ENCODE data around the gene IGF1R. TPM values are rescaled to one million over a fixed set of nuclear protein-coding genes. Genes with fewer than 3 reads are reported as not detected.

Gene IGF1R
- total RNA-seq, 1 experiment from 2014 or later, result 14.2 TPM

- DNase-seq (ENCODE audit: low read depth), result no peak
Observed at GRCh38 chr15:98725874-98726273, 77.5 kb downstream of the IGF1R start.

DNA sequence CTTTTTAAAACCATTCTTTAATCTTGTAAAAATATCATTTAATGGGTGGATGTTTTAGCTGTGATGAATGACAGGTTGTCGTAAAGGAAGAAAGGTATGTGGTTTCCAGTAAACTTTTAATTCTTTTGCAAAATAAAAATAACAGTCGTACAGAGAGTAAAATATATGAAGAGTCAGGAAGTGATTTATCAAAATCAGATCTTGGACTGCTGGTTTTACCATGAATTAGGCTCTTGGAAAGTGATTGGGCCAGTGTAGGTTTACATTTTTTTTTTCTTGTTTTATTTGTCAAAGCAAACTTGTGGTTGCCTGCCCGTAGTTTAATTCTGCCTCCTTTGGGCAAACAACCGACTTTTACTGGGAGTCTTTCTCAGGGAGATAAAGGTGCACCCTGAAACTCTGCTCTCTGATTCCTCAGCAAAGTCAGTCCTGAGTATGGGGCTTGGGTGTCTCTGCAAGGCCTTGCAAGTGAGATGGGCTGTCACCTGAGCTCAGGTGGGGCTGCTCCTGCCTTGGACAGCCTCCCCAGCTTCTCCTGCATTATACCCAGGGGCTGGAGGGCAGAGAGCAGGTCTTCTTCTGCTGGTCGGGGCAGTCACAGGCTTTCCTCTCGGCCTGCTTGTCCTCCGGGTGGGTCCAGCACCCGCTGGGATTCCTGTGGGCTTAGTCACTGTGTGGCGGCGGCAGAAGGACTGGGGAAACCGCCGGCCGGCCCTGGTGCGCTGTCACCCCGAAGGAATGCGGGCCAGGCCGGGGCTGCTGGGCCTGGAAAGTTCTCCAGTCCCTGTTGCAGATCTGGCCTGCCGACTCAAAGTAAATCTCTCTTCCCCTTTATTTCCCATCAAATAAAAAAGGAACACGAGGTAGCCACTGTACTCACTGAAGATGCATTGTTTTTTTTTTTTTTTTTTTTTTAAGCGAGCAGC is 79.0 kb downstream of the IGF1R start:
- peak; percentile 97 for DNase-seq (ENCODE audit: low read depth)

DNA sequence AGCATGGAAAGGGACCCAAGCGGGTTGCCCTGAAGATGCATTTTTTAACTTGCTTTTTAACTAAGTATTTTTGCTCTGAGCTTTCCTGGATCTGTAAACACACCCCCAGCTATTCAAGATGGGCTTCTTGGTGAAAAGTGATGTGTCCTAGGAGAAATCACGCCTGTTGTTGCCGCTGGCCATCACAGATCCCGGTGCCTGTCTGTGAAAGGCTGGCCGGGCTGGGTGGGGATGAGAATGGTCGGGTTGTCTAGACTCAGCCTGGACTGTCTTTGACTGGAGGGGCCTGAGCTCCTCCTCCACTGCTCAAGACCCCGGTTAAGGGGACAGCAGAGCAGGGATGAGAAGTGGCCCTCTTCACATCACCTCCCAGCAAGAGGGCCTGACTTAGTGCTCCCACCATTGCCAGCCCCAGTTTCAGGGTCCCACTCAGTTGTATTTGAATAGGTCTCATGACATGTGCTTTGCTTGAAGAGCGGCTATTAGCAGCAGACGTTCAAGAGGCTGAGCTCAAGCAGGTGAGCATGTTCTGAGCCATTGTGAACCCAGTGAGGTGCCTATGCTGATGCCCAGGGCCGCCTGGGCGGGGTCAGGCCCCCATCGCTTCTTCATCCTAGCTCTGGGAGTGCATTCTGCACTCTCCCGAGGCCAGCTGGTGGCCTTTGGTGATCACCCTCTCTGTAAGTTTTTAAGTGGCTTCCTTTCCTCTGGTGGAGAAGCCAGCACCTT is 79.9 kb downstream of the IGF1R start:
- peak; percentile 19 for DNase-seq (ENCODE audit: low read depth)

GRCh38 chr15:98728811-98729160 is 80.4 kb downstream of the IGF1R start:
- no peak for DNase-seq (ENCODE audit: low read depth)

GRCh38 chr15:98729446-98730042 is 81.2 kb downstream of the IGF1R start:
- DNase-seq (ENCODE audit: low read depth), result no peak

- no peak for DNase-seq (ENCODE audit: low read depth)
Observed at GRCh38 chr15:98730860-98731711, 82.7 kb downstream of the IGF1R start.

- no peak for DNase-seq (ENCODE audit: low read depth)
Observed at GRCh38 chr15:98731712-98732450, 83.5 kb downstream of the IGF1R start.

- no peak for DNase-seq (ENCODE audit: low read depth)
Observed at GRCh38 chr15:98733098-98733497, 84.8 kb downstream of the IGF1R start.

GRCh38 chr15:98734466-98735199 is 86.3 kb downstream of the IGF1R start:
- DNase-seq (ENCODE audit: low read depth), result no peak

DNA sequence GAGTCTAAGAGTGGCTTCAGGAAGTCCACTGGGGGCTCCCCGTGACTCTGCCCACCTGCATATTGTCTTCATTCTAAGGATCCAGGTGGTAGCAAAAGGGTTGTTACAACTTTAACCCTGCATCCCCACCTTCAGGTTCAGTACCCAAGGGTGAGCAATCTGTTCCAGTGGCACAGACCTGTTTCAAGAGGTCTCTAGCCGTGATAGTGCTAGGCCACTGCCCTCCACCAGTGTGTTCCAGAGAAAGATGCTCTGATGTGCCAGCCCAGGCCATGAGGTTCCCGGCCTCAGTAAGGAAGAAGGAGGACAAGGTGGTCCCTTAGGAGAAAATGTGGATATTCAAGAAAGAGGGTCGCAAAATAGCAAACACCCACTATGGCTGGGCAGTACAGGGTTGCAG is 87.0 kb downstream of the IGF1R start:
- no peak for DNase-seq (ENCODE audit: low read depth)

- no peak for DNase-seq (ENCODE audit: low read depth)
Observed at GRCh38 chr15:98735895-98736617, 87.7 kb downstream of the IGF1R start.

DNA sequence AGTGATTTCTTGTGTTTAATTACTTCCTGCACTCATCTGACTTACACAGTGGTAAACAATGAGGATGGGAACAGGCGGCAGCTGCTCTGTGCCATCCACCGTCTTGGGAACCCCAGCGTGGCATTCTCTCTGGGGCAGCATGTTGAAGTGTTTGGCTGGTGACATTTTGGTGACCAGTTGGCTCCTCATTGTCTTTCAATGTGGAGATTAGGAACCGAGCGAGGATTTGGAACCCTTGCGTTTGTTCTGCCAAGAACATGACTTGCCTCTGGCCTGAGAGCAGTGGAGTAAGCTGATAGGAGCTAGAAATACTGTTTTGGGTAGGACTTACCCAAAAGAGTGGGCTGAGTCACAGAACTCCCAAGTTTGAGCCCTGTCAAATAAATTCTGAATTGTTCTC is 88.8 kb downstream of the IGF1R start:
- no peak for DNase-seq (ENCODE audit: low read depth)

DNA sequence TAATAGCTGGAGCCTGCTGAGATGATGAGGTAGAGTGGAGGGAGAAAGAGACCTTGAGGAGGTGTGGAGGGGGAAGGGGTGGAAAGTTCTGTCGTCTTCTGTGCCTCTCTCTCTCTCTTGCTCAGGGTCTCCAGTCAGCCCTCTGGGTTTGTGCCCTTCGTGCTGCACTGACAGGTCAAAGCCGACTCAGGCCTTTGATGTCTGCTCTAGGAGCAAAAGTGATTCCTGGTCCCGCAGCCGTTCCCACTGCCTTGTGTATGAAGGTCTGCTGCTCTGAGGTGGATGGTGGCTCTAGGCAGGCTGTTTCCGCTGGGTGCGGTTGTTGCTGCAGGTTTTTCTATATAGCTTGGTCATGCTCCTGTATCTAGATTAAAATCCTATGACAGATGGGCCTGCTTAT is 89.4 kb downstream of the IGF1R start:
- DNase-seq (ENCODE audit: low read depth), result no peak

- DNase-seq (ENCODE audit: low read depth), result no peak
Observed at GRCh38 chr15:98738689-98739401, 90.5 kb downstream of the IGF1R start.

GRCh38 chr15:98740295-98740694 is 92.0 kb downstream of the IGF1R start:
- no peak for DNase-seq (ENCODE audit: low read depth)

DNA sequence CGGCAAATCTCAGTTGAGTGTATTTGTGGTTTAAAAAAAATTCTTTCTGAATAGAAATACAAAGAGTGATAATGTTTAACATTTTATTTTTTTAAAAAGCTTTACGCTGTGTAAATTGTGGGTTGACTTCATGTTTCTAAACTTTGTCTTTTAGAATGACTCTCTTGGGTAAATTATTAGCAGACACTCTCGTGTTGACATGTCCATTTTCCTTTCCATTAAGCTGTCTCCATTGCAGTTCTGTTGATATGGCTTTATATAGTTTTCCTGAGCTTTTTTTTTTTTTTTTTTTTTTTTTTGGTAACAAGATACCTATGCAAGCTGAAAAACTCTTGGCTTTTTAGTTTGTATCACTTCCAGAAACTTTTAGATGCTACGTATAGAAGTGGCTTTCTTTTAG is 92.6 kb downstream of the IGF1R start:
- no peak for DNase-seq (ENCODE audit: low read depth)

DNA sequence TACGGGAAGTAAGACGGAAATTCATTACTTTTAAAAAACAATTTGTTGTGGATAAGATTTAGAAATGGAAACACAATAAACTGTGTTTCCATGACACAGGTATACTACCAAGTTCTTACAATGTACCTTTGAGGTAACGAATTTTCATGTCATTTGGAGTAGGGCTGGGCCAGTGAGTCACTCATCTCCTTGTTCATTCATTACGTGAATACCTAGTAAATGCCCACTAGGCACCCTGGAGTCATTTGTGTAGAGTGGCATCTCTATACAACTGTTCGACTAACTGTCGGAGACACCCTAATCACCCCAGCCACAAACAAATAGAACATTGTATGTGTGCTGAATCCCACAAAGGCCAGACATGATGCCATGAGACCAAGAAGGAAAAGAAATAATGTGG is 94.8 kb downstream of the IGF1R start:
- DNase-seq (ENCODE audit: low read depth), result no peak

GRCh38 chr15:98744506-98744905 is 96.2 kb downstream of the IGF1R start:
- DNase-seq (ENCODE audit: low read depth), result no peak

GRCh38 chr15:98745179-98745578 is 96.8 kb downstream of the IGF1R start:
- DNase-seq (ENCODE audit: low read depth), result no peak

Data from Daoy (cell line).